NCI-H510A (cell line): ENCODE data around the gene SERPINA3.
"Not testable (repeated sequence)": the region's sequence is repeated elsewhere in the genome, so short reads cannot be mapped to it uniquely, and the experiment has no call there.

ENCODE experiments used
- DNase-seq: peaks from one replicate; lab custom pipeline; 2025; lab: John Stamatoyannopoulos, UW

SERPINA3 gene

GRCh38 chr14:94612174-94612573 is at the start of gene SERPINA3:
Gene SERPINA3 (plus strand): TSS chr14:94612391. CDS start chr14:94614442, 2,051 bp downstream.
- DNase-seq: no peak

- DNase-seq: no peak
These were observed 49.0 kb upstream of the SERPINA3 start for GRCh38 chr14:94562941-94563883.

- no peak for DNase-seq
These were observed 47.8 kb upstream of the SERPINA3 start for GRCh38 chr14:94564381-94564780.

GRCh38 chr14:94568186-94568585 is 44.0 kb upstream of the SERPINA3 start:
- no peak for DNase-seq

- no peak for DNase-seq
These were observed 42.7 kb upstream of the SERPINA3 start for GRCh38 chr14:94569381-94570001.

GRCh38 chr14:94570002-94570400 is 42.2 kb upstream of the SERPINA3 start:
- DNase-seq: no peak

GRCh38 chr14:94570440-94570839 is 41.8 kb upstream of the SERPINA3 start:
- no peak for DNase-seq

- no peak for DNase-seq
These were observed 40.8 kb upstream of the SERPINA3 start for GRCh38 chr14:94571395-94571794.

- DNase-seq: no peak
These were observed 40.2 kb upstream of the SERPINA3 start for GRCh38 chr14:94571950-94572349.

- no peak for DNase-seq
These were observed 39.4 kb upstream of the SERPINA3 start for GRCh38 chr14:94572637-94573303.

GRCh38 chr14:94573475-94574277 is 38.5 kb upstream of the SERPINA3 start:
- no peak for DNase-seq

- DNase-seq: no peak
These were observed 37.9 kb upstream of the SERPINA3 start for GRCh38 chr14:94574336-94574735.

- no peak for DNase-seq
These were observed 36.2 kb upstream of the SERPINA3 start for GRCh38 chr14:94575730-94576585.

- not testable (repeated sequence) for DNase-seq
These were observed 34.7 kb upstream of the SERPINA3 start for GRCh38 chr14:94577472-94577871.

- DNase-seq: no peak
These were observed 33.5 kb upstream of the SERPINA3 start for GRCh38 chr14:94578712-94579111.

- DNase-seq: no peak
These were observed 30.8 kb upstream of the SERPINA3 start, which contains the start of gene SERPINA5 for GRCh38 chr14:94581127-94581999. Gene SERPINA5 (plus strand): TSS chr14:94581426. CDS start chr14:94587363, 5,937 bp downstream.

GRCh38 chr14:94582199-94582750 is 29.9 kb upstream of the SERPINA3 start:
- no peak for DNase-seq

- no peak for DNase-seq
These were observed 29.3 kb upstream of the SERPINA3 start for GRCh38 chr14:94582851-94583250.

- no peak for DNase-seq
These were observed 28.6 kb upstream of the SERPINA3 start for GRCh38 chr14:94583557-94583956.
